Measurements from ENCODE around the gene DDIT3.
A peak's percentile ranks its signal among the peaks of the same experiment; 100 is the strongest.
"Not testable (repeated sequence)": the region's sequence is repeated elsewhere in the genome, so short reads cannot be mapped to it uniquely, and the experiment has no call there.

The DDIT3 gene

GRCh38 chr12:57520053-57520818 lies at the start of gene DDIT3:
DDIT3 (minus strand) TSS chr12:57520514; CDS start chr12:57517406, 3,108 bp downstream.
- DNase-seq: peak; percentile 99

- no peak for DNase-seq
These were observed 49.5 kb upstream of the DDIT3 start for GRCh38 chr12:57569858-57570257.

- no peak for DNase-seq
These were observed 48.5 kb upstream of the DDIT3 start for GRCh38 chr12:57568838-57569237.

- no peak for DNase-seq
These were observed 43.9 kb upstream of the DDIT3 start for GRCh38 chr12:57564178-57564740.

- DNase-seq: no peak
These were observed 43.0 kb upstream of the DDIT3 start for GRCh38 chr12:57563358-57563757.

GRCh38 chr12:57561117-57561516 lies 40.8 kb upstream of the DDIT3 start:
- not testable (repeated sequence) for DNase-seq

- DNase-seq: no peak
These were observed 40.2 kb upstream of the DDIT3 start for GRCh38 chr12:57560516-57560915.

GRCh38 chr12:57558864-57559263 lies 38.5 kb upstream of the DDIT3 start:
- no peak for DNase-seq

GRCh38 chr12:57554897-57555296 lies 34.6 kb upstream of the DDIT3 start:
- no peak for DNase-seq

GRCh38 chr12:57554453-57554852 lies 34.1 kb upstream of the DDIT3 start:
- no peak for DNase-seq

- DNase-seq: no peak
These were observed 33.3 kb upstream of the DDIT3 start for GRCh38 chr12:57553343-57554202.

GRCh38 chr12:57552835-57553313 lies 32.6 kb upstream of the DDIT3 start:
- no peak for DNase-seq

GRCh38 chr12:57552306-57552651 lies 32.0 kb upstream of the DDIT3 start:
- no peak for DNase-seq

GRCh38 chr12:57551637-57552305 lies 31.5 kb upstream of the DDIT3 start:
- DNase-seq: no peak

- DNase-seq: no peak
These were observed 30.6 kb upstream of the DDIT3 start for GRCh38 chr12:57550641-57551549.

- peak; percentile 46 for DNase-seq
These were observed 29.8 kb upstream of the DDIT3 start, which contains the start of gene KIF5A for GRCh38 chr12:57549909-57550640. KIF5A (plus strand) TSS chr12:57550044; CDS start chr12:57550272, 228 bp downstream.

- DNase-seq: no peak
These were observed 29.0 kb upstream of the DDIT3 start for GRCh38 chr12:57549203-57549908.

GRCh38 chr12:57548488-57548887 lies 28.2 kb upstream of the DDIT3 start:
- DNase-seq: no peak

GRCh38 chr12:57548013-57548315 lies 27.6 kb upstream of the DDIT3 start:
- no peak for DNase-seq

- DNase-seq: no peak
These were observed 27.1 kb upstream of the DDIT3 start for GRCh38 chr12:57547288-57548012.
